Fibroblast of lung (primary cell): Measurements from ENCODE around the gene MAPKAPK5. TPM values are rescaled to one million over a fixed set of nuclear protein-coding genes. Genes with fewer than 3 reads are reported as not detected.
A peak's percentile ranks its signal among the peaks of the same experiment; 100 is the strongest.

ENCODE experiments used
- DNase-seq, 2 donors: peaks; one replicate each; pipeline versions ENCODE4 v3.0.0 to v3.0.0-alpha.2; 2010; ENCODE audit warnings: low read depth in 2 of 2
- H2AFZ ChIP-seq: 2 replicates; pipeline ENCODE4 v1.5.1; 2012; ENCODE audit warnings: low read length, control low read depth, inconsistent platforms
- H3K27ac ChIP-seq: 2 replicates; pipeline ENCODE4 v1.5.1; 2011; ENCODE audit warnings: low read length, control low read depth; ENCODE audit not compliant: insufficient read depth
- H3K27me3 ChIP-seq: 2 replicates; pipeline ENCODE4 v1.5.1; 2011; ENCODE audit warnings: mild to moderate bottlenecking, low read length; ENCODE audit not compliant: control insufficient read depth, insufficient read depth
- H3K36me3 ChIP-seq: 2 replicates; pipeline ENCODE4 v1.5.1; 2011; ENCODE audit warnings: low read length; ENCODE audit not compliant: control insufficient read depth, insufficient read depth
- H3K4me1 ChIP-seq: 2 replicates; pipeline ENCODE4 v1.5.1; 2011; ENCODE audit warnings: low read length; ENCODE audit not compliant: control insufficient read depth, insufficient read depth; ENCODE audit errors: extremely low read depth
- H3K4me2 ChIP-seq: 2 replicates; pipeline ENCODE4 v1.5.1; 2011; ENCODE audit warnings: low read length, control low read depth; ENCODE audit not compliant: insufficient read depth; ENCODE audit errors: extremely low read depth
- H3K4me3 ChIP-seq, 4 experiments: fragments of 200-600 bp in 1 of 4; sonication (generic) in 1 of 4; replicated peaks in 1 of 4; 2 replicates each; pipeline ENCODE4 v1.5.1; 2011 to 2016; ENCODE audit warnings: low read length in 4 of 4, low read depth in 3 of 4, mild to moderate bottlenecking in 3 of 4, control low read depth in 2 of 4, inconsistent platforms in 1 of 4, mixed read lengths in 1 of 4; ENCODE audit not compliant: insufficient read depth in 1 of 4; ENCODE audit errors: control extremely low read depth in 1 of 4
- H3K79me2 ChIP-seq: 2 replicates; pipeline ENCODE4 v1.5.1; 2012; ENCODE audit warnings: mild to moderate bottlenecking, low read length, inconsistent platforms; ENCODE audit not compliant: control insufficient read depth, insufficient read depth
- H3K9ac ChIP-seq: 2 replicates; pipeline ENCODE4 v1.5.1; 2011; ENCODE audit warnings: mild to moderate bottlenecking, low read length, control low read depth; ENCODE audit not compliant: insufficient read depth
- H3K9me3 ChIP-seq: 2 replicates; pipeline ENCODE4 v1.5.1; 2012; ENCODE audit warnings: low read depth, low read length; ENCODE audit not compliant: control insufficient read depth, insufficient read depth
- H4K20me1 ChIP-seq: 2 replicates; pipeline ENCODE4 v1.5.1; 2011; ENCODE audit warnings: low read length; ENCODE audit not compliant: control insufficient read depth, insufficient read depth; ENCODE audit errors: extremely low read depth
- CTCF ChIP-seq, 2 donors: IDR thresholded peaks in 1 of 2; conservative IDR thresholded peaks in 1 of 2; 1 replicate in 1 of 2; 2 replicates in 1 of 2; pipeline ENCODE4 v1.5.1; 2011 to 2012; ENCODE audit warnings: low read length in 2 of 2, control low read depth in 1 of 2, inconsistent platforms in 1 of 2, low read depth in 1 of 2, mild to moderate bottlenecking in 1 of 2
- EZH2 ChIP-seq: IDR thresholded peaks from 2 replicates; pipeline ENCODE4 v1.5.1; 2012; ENCODE audit warnings: low read length, control low read depth, mild to moderate bottlenecking; ENCODE audit errors: missing control alignments
- polyA plus RNA-seq, 2 donors: library from polyadenylated mRNA; depleted of rRNA in 1 of 2; stranded (reverse) in 1 of 2; unstranded in 1 of 2; fragments of >200 nt; gene quantifications; 2 replicates each; pipeline ENCODE4 v1.2.1, GENCODE V29; 2011 to 2012; ENCODE audit warnings: missing spikeins in 1 of 2
- total RNA-seq: library from RNA; depleted of rRNA; stranded (reverse); fragments of >200 nt; gene quantifications from 2 replicates; pipeline ENCODE4 v1.2.1, GENCODE V29; 2014

Gene MAPKAPK5
- total and polyA plus RNA-seq, 2 donors (not counting 1 experiment from before 2014, with no cell fraction given), result 26.8 to 34.6 TPM

- no peaks in the 10 kb centered on the region for H3K79me2 ChIP-seq
- no peaks in the 10 kb centered on the region for H4K20me1 ChIP-seq
- H3K4me2 ChIP-seq, result no peak overlapping the region
- DNase-seq, result no peak
- no peaks in the 10 kb centered on the region for H3K27me3 ChIP-seq
- H3K36me3 ChIP-seq, result no peaks in the 10 kb centered on the region
- H3K9ac ChIP-seq, result no peak overlapping the region
- no peak overlapping the region for H3K4me3 ChIP-seq
- no peak for TF ChIP-seq EZH2
- no peak for TF ChIP-seq CTCF (conservative IDR thresholded peaks at IDR 0.05 in 1 of 2, IDR thresholded peaks at IDR 0.05 in 1 of 2; ENCODE audit: low read depth in 1 of 2, low read length in 2 of 2)
- H3K27ac ChIP-seq, result no peak overlapping the region
- no peaks in the 10 kb centered on the region for H3K4me1 ChIP-seq
- H3K9me3 ChIP-seq, result no peaks in the 10 kb centered on the region
- H2AFZ ChIP-seq, result no peak overlapping the region
These were observed 35.7 kb upstream of the MAPKAPK5 start for GRCh38 chr12:111806304-111806703.

GRCh38 chr12:111807232-111807631 is 34.8 kb upstream of the MAPKAPK5 start:
- Histone ChIP-seq H3K27ac (no peak overlapping the region), H3K4me2 (no peak overlapping the region), H2AFZ (no peak overlapping the region), H4K20me1 (no peaks in the 10 kb centered on the region), H3K36me3 (no peaks in the 10 kb centered on the region), H3K9me3 (no peaks in the 10 kb centered on the region), H3K27me3 (no peaks in the 10 kb centered on the region), H3K79me2 (no peaks in the 10 kb centered on the region), H3K4me3 (no peak overlapping the region), H3K9ac (no peak overlapping the region), H3K4me1 (no peaks in the 10 kb centered on the region)
- DNase-seq, result no peak
- TF ChIP-seq EZH2, result no peak
- TF ChIP-seq CTCF (conservative IDR thresholded peaks at IDR 0.05 in 1 of 2, IDR thresholded peaks at IDR 0.05 in 1 of 2; ENCODE audit: low read depth in 1 of 2, low read length in 2 of 2), result no peak

- no peaks in the 10 kb centered on the region for H3K36me3 ChIP-seq
These were observed 28.9 kb upstream of the MAPKAPK5 start for GRCh38 chr12:111812881-111813741.

More at GRCh38 chr12:111812881-111813741, 28.9 kb upstream of the MAPKAPK5 start:
- H2AFZ ChIP-seq, result no peak overlapping the region
- H3K4me1 ChIP-seq, result no peaks in the 10 kb centered on the region
- H3K9ac ChIP-seq, result no peak overlapping the region
- no peaks in the 10 kb centered on the region for H3K79me2 ChIP-seq
- TF ChIP-seq CTCF (conservative IDR thresholded peaks at IDR 0.05 in 1 of 2, IDR thresholded peaks at IDR 0.05 in 1 of 2; ENCODE audit: low read depth in 1 of 2, low read length in 2 of 2) (peak; percentile 83 to 87), EZH2 (no peak)
- H3K27me3 ChIP-seq, result no peaks in the 10 kb centered on the region
- H4K20me1 ChIP-seq, result no peaks in the 10 kb centered on the region
- H3K4me3 ChIP-seq, result no peak overlapping the region
- no peak overlapping the region for H3K27ac ChIP-seq
- peak; percentile 72 to 91 for DNase-seq
- H3K4me2 ChIP-seq, result no peak overlapping the region
- H3K9me3 ChIP-seq, result no peaks in the 10 kb centered on the region
